Activated T-cell treated with anti-CD3 and anti-CD28 coated beads, Interleukin-2, amount 50 U/mL, for 24 hours (primary cell): ENCODE data around the gene GNG2.
A peak's percentile ranks its signal among the peaks of the same experiment; 100 is the strongest.
"Not testable (repeated sequence)": the region's sequence is repeated elsewhere in the genome, so short reads cannot be mapped to it uniquely, and the experiment has no call there.

Experiments used
- DNase-seq: peaks from one replicate; pipeline ENCODE4 v3.0.0-alpha.2; 2020
- H3K27ac Mint-ChIP-seq: 2 replicates; pipeline ENCODE4 v1.8.0; 2020; ENCODE audit warnings: mild to moderate bottlenecking, mixed read lengths
- H3K27me3 Mint-ChIP-seq: 2 replicates; pipeline ENCODE4 v1.8.0; 2020; ENCODE audit warnings: mixed read lengths
- H3K36me3 Mint-ChIP-seq: 2 replicates; pipeline ENCODE4 v1.8.0; 2020; ENCODE audit warnings: low read depth, mixed read lengths
- H3K4me1 Mint-ChIP-seq: 2 replicates; pipeline ENCODE4 v1.8.0; 2020; ENCODE audit warnings: low read depth, mixed read lengths
- H3K4me3 Mint-ChIP-seq: 2 replicates; pipeline ENCODE4 v1.8.0; 2020; ENCODE audit warnings: mild to moderate bottlenecking, moderate library complexity, mixed read lengths
- H3K9me3 Mint-ChIP-seq: 2 replicates; pipeline ENCODE4 v1.8.0; 2020; ENCODE audit warnings: mixed read lengths

Gene GNG2

DNA sequence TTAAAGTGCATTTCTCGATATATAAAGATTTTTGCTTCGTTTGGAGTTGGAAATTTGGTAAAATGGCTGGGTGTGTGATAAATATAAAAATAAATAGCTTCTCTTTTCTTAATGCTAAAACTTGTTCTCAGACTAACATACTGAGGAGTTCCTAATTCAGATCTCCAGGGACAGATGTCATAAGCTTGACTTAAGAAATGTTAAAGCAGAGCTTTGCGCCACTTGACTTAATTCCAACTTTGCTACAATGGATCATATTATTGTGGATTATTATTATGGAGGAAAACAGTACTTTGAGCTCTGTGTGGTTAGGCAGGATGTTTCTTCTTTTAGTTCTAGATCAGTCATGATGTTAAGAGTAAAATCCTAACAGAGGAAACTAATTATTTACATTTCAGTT is 33.8 kb downstream of the GNG2 start:
- H3K9me3 Mint-ChIP-seq, result peaks cover 13% of the 10 kb centered on the region
- H3K27ac Mint-ChIP-seq, result no peak overlapping the region
- H3K27me3 Mint-ChIP-seq, result no peaks in the 10 kb centered on the region
- H3K4me1 Mint-ChIP-seq, result peaks cover 77% of the 10 kb centered on the region
- no peak overlapping the region for H3K4me3 Mint-ChIP-seq
- DNase-seq, result no peak
- peaks cover 77% of the 10 kb centered on the region for H3K36me3 Mint-ChIP-seq

DNA sequence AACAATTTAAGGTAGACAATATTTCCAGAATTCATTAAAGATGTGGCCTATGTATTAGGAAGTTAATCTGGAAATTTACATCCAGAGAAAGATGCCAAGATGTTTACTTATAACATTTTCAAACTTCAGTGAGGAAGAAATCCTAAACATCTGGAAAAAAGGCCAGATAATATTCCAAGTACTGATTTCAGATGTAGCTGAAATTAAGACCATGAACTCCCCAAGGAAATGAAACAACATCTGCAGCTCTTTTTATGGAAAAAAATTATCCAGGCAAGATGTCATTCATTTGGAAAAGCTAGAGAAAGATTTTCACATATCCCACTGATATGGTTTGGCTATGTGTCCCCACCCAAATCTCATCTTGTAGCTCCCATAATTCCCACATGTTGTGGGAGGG is 35.0 kb downstream of the GNG2 start:
- Mint-ChIP-seq H3K4me3 (no peak overlapping the region), H3K27ac (no peak overlapping the region), H3K9me3 (peaks cover 13% of the 10 kb centered on the region), H3K4me1 (peaks cover 76% of the 10 kb centered on the region), H3K36me3 (peaks cover 79% of the 10 kb centered on the region), H3K27me3 (no peaks in the 10 kb centered on the region)
- no peak for DNase-seq

DNA sequence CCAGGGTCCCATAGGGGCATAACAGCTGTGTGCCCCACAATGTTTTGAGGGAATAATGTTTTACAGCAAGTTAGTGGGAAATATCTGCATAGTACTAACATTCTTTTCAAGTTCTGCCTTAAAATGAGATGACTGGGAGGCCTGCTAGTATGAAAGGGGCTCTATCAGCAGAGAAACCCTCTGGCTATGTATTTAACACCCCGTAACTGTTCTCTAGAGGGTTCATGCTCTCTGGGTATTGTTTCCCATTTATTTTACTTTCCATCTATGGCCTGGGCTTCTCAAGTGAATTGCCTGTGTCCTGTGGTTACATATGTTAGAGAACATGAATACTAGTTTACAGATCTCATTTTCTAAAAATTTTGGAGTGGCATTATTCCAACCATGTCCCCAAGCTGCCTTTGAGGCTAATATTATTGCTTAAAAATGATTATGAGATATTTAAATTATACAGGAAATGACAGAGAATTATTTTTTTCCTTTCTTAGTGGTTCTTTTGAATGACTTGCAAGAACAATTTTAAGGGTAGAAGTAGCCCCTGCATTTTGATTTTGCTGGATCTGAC is 37.5 kb downstream of the GNG2 start:
- Mint-ChIP-seq H3K9me3 (peaks cover 13% of the 10 kb centered on the region), H3K36me3 (peaks cover 77% of the 10 kb centered on the region), H3K4me1 (peaks cover 64% of the 10 kb centered on the region), H3K4me3 (no peak overlapping the region), H3K27me3 (no peaks in the 10 kb centered on the region), H3K27ac (peak overlapping the region; percentile 83)
- DNase-seq, result no peak

DNA sequence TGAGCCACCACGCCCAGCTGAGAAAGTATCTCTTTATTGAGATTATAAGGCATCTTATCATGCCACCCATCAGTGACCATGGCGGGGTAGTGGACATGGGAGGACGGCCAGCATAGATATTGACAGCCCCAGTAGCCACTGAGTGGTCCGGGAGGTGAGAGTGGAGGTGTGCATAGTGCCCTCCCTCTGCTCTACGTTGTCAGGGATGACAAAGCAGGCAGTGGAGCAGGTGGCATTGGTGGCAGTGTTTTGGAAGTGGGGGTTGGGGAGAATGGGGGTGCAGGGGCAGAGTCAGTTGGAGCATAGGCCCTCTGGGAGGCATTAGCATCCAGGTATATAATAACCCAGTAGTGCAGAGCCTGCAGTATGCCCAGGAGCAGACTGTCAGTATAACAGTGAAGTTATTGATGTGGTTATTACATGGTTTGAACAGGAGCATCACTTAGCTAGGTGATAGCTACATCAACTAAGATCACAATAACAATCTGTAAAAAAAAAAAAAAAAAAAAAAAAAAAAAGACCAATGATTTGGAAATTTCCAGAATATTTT is 41.1 kb downstream of the GNG2 start:
- Mint-ChIP-seq H3K36me3 (peaks cover 86% of the 10 kb centered on the region), H3K4me3 (no peak overlapping the region), H3K4me1 (peaks cover 71% of the 10 kb centered on the region), H3K27me3 (no peaks in the 10 kb centered on the region), H3K27ac (peak overlapping the region; percentile 10), H3K9me3 (peaks cover 19% of the 10 kb centered on the region)
- DNase-seq, result no peak

DNA sequence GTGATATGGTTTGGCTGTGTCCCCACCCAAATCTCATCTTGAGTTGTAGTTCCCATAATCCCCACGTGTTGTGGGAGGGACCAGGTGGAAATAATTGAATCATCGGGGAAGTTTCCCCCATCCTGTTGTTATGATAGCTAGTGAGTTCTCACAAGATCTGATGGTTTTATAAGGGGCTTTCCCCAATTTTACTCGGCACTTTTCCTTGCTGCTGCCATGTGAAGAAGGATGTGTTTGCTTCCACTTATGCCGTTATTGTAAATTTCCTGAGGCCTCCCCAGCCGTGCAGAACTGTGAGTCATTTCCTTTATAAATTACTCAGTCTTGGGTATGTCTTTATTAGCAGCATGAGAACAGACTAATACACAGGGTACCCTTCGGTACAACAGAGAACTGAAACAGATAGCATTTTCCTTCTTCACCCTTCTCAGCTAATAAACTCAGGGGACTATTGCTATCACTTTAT is 45.3 kb downstream of the GNG2 start:
- Mint-ChIP-seq H3K9me3 (peaks cover 21% of the 10 kb centered on the region), H3K36me3 (peaks cover 81% of the 10 kb centered on the region), H3K27ac (peak overlapping the region; percentile 91), H3K4me3 (peak overlapping the region; percentile 46), H3K4me1 (peaks cover 60% of the 10 kb centered on the region)
- H3K27me3 Mint-ChIP-seq, result not testable (repeated sequence)
- peak; percentile 56 for DNase-seq

DNA sequence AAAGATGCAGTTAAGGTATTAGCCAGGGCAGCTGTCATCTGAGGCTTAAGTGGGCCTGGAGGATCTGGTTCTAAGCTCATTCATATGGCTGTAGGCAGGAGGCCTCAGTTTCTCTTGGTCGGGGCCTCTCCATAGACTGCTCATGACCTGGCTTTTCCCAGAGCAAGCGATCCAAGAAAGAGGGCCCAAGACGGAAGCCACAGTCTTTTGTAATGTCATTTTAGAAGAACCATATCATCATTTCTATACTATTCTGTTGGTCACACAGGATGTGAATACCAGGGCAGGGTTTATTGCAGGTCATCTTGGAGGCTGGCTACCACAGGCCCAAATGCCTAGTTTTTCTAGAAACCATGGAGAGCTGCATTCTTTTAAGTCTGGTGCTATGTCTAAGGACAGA is 47.7 kb downstream of the GNG2 start:
- Mint-ChIP-seq H3K4me1 (peaks cover 75% of the 10 kb centered on the region), H3K27me3 (no peaks in the 10 kb centered on the region), H3K9me3 (peaks cover 21% of the 10 kb centered on the region), H3K36me3 (peaks cover 78% of the 10 kb centered on the region), H3K4me3 (no peak overlapping the region), H3K27ac (peak overlapping the region; percentile 59)
- no peak for DNase-seq

DNA sequence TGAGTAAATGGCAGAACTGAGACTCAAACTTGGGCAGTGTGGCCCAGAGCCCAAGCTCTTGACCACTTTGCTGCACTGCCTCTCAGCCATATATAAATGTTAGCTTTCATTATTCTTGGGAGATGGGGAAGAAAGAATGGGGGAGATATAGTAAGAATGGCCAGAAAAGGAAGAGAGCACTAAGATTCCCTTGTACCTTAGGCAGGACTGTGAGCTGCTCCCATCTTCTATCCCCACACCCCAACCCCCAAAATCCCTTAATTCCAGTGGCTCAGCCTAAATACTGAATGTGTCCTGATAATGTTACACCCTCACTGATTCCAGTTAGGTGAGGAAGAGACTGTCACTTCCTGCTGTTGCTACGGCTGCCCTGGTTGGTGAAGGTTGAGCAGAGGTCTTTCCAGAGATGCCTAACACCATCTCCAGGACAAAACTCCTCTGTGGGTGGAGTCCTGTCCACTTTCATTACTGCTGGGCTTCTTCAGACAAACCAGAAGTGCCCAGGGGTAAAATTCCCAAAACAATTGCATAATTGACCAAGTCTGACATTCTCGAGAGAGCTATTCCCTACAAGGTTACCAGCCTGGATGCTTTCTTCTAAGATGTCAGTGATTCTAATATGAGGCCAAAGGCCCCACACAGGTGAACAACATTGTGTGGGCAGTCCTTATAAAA is 51.8 kb downstream of the GNG2 start:
- H3K9me3 Mint-ChIP-seq, result peaks cover 12% of the 10 kb centered on the region
- no peak for DNase-seq
- H3K27me3 Mint-ChIP-seq, result no peaks in the 10 kb centered on the region
- peak overlapping the region; percentile 58 for H3K27ac Mint-ChIP-seq
- no peak overlapping the region for H3K4me3 Mint-ChIP-seq
- peaks cover 77% of the 10 kb centered on the region for H3K36me3 Mint-ChIP-seq
- peaks cover 91% of the 10 kb centered on the region for H3K4me1 Mint-ChIP-seq

DNA sequence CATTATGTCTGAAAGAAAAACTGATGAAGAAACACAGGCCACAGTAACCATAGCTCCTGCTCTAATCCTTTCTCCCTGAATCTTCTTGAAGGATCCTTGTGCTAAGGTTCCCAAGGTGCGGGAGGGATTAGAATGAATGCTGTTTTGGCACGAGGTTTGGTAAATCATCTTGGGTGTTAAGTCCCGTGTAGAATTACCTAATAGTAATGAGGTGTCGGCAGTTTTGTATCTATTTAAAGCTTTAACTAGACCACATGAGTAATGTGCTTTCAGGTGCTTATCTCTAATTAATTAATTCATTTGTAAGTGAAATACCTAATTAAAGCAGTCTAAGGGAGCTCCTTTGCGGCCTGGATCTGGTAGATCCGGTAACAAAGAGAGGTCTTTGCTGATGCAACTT is 53.9 kb downstream of the GNG2 start:
- peaks cover 79% of the 10 kb centered on the region for H3K36me3 Mint-ChIP-seq
- H3K27ac Mint-ChIP-seq, result peak overlapping the region; percentile 8
- DNase-seq, result no peak
- no peaks in the 10 kb centered on the region for H3K27me3 Mint-ChIP-seq
- H3K9me3 Mint-ChIP-seq, result peaks cover 8% of the 10 kb centered on the region
- no peak overlapping the region for H3K4me3 Mint-ChIP-seq
- peaks cover 83% of the 10 kb centered on the region for H3K4me1 Mint-ChIP-seq

DNA sequence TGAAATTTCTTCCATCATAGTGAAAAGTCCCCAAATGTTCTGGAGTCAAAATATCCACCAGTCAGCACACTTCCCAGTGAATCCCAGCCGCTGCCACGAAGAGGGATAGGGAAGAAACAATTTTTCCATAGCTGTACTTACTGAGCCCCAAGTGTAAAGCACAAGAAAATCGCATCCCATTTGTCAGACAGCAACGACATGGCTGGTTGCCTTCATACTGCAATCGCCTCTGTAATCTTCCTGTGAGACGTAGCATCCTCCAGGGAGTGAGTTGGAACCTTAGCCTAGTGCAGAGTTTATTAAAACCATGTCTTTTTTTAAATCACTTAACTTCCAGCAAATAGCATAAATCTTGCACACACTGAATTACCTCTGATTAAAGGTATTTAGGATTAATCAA is 56.8 kb downstream of the GNG2 start:
- H3K36me3 Mint-ChIP-seq, result peaks cover 78% of the 10 kb centered on the region

DNA sequence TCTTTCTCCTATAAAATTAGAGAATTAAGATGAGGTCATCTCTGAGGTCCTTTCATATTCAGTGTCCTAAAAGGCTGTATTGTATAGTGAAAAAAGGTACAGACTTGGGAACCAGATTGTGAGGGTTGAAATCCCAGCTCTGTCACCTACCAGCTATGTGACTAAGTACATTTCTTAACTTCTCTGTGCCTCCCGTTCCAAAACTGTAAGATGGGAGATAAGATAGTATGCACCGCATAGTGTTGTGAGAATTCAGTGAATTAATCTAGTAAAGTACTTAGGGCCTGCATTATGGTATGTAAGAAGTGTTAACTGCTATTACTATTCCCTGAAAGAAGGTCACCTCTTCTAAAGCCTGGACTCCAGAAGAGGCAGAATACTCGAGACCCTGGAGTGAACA is 60.6 kb downstream of the GNG2 start:
- no peak for DNase-seq
- H3K27ac Mint-ChIP-seq, result no peak overlapping the region

More for the DNA sequence above, 56.8 kb downstream of the GNG2 start:
- Mint-ChIP-seq H3K27me3 (no peaks in the 10 kb centered on the region), H3K4me3 (no peak overlapping the region), H3K9me3 (no peaks in the 10 kb centered on the region), H3K27ac (peak overlapping the region; percentile 13), H3K4me1 (peaks cover 77% of the 10 kb centered on the region)
- DNase-seq, result no peak

DNA sequence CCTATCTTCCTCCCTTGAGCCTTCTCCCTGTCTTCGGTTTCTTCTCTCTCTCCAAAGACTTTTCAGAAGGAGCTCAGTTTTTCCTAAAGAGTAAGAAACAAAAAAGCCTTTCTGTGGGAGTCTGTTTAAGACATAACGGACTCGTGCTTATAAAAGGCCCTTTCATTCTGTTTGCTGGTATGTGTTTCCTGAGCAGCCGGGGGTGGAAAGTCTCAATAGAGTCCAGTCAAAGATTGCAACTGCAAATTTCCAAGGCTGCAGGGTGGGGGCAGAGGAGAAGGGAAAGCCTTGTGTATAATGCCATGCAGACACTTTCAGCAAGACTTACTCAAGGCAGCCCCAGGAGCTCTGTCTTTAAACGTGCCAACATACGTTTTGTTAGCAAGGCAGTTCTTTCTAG is 62.2 kb downstream of the GNG2 start:
- H3K9me3 Mint-ChIP-seq, result no peaks in the 10 kb centered on the region
- H3K27me3 Mint-ChIP-seq, result no peaks in the 10 kb centered on the region
- peaks cover 57% of the 10 kb centered on the region for H3K4me1 Mint-ChIP-seq
- peaks cover 61% of the 10 kb centered on the region for H3K36me3 Mint-ChIP-seq
- H3K4me3 Mint-ChIP-seq, result no peak overlapping the region
- peak overlapping the region; percentile 42 for H3K27ac Mint-ChIP-seq
- no peak for DNase-seq

More for the DNA sequence above, 60.6 kb downstream of the GNG2 start:
- no peak overlapping the region for H3K4me3 Mint-ChIP-seq
- no peaks in the 10 kb centered on the region for H3K27me3 Mint-ChIP-seq
- H3K4me1 Mint-ChIP-seq, result peaks cover 60% of the 10 kb centered on the region
- peaks cover 63% of the 10 kb centered on the region for H3K36me3 Mint-ChIP-seq
- no peaks in the 10 kb centered on the region for H3K9me3 Mint-ChIP-seq

DNA sequence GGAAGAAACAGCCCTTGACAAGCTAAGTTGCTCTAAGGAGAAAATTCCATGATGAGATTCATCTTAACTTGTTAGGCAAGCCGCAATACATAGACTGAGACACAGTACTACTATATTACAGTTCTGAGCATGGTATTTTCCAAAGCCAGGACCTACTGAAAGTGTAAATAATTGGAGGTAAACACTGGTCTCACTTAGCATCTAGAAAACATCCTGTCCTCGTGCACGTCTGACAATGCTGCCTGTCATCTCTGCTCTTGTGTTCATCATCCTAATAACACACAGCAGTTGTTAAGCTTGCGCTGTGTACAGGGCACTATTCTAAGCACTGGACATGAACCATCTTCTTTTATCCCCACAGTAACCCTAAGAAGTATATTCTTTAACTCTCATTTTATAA is 64.2 kb downstream of the GNG2 start:
- Mint-ChIP-seq H3K27ac (no peak overlapping the region), H3K9me3 (no peaks in the 10 kb centered on the region), H3K4me3 (no peak overlapping the region), H3K27me3 (no peaks in the 10 kb centered on the region), H3K4me1 (peaks cover 65% of the 10 kb centered on the region), H3K36me3 (peaks cover 62% of the 10 kb centered on the region)
- DNase-seq, result no peak

DNA sequence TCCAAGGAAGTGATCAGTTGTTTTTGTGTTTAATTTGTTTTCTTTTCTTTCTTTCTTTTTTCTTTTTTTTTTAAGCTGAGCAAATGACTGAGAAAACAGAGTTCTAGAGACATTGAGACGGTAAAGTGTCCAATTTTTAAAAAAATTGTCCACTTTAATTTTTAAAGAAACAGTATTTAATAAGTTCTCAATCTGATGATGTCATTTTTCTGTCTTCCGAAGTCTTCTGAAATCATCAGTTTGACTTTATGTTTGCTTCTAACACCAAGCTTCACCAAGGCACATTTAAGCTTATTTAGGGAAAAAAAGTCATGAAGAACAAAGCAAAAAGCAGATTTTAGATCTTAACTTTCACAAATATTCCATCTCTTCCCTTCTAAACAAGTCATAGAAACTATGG is 65.6 kb downstream of the GNG2 start:
- Mint-ChIP-seq H3K4me1 (peaks cover 70% of the 10 kb centered on the region), H3K27ac (no peak overlapping the region), H3K9me3 (peaks cover 3% of the 10 kb centered on the region), H3K27me3 (no peaks in the 10 kb centered on the region), H3K4me3 (no peak overlapping the region), H3K36me3 (peaks cover 67% of the 10 kb centered on the region)
- DNase-seq, result no peak

DNA sequence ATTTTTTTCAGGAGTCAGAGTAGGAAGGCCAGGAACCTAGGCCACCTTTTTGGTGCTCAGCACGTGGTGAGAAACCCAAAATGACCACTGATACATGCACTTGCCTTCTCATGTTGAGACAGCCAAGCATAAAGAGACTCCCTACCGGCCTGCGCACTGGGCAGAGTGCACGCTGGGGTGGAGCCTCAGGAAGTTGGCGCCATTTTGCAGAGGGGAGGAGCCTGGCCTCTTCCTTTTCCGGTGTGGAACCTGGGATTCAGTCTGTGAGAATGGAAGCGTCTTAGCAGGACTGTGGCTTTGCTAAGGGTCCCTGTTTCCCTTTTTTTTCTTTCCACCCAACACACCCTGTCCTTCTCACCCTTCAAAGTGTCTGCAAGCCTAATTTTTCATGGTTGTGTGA is 66.0 kb downstream of the GNG2 start:
- Mint-ChIP-seq H3K27ac (no peak overlapping the region), H3K36me3 (peaks cover 67% of the 10 kb centered on the region), H3K9me3 (peaks cover 5% of the 10 kb centered on the region), H3K4me3 (no peak overlapping the region), H3K27me3 (no peaks in the 10 kb centered on the region), H3K4me1 (peaks cover 70% of the 10 kb centered on the region)
- no peak for DNase-seq

DNA sequence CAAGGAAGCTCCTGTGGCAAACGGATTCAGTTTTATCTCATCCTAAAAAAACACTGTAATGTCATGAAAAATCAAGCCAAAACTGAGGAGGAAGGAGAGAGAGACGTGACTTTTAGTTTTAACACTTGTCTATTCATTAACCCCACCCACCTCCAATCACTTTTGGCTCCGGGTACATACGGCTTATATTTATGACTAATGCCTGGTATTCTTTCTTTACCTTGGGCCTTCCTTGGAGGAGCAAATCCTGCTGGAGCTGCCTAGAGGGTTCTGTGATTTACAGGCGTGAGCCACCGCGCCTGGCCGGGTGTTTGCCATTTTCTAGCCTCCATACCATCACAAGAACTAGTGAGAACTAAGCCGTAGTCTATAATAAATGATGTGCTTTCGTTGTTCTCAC is 68.2 kb downstream of the GNG2 start:
- Mint-ChIP-seq H3K27me3 (no peaks in the 10 kb centered on the region), H3K4me1 (peaks cover 69% of the 10 kb centered on the region), H3K27ac (no peak overlapping the region), H3K36me3 (peaks cover 75% of the 10 kb centered on the region), H3K4me3 (no peak overlapping the region), H3K9me3 (peaks cover 5% of the 10 kb centered on the region)
- no peak for DNase-seq
